Activated T-cell treated with anti-CD3 and anti-CD28 coated beads for 1 hour (primary cell): ENCODE data around the gene PPAT.
A peak's percentile ranks its signal among the peaks of the same experiment; 100 is the strongest.
"Not testable (repeated sequence)": the region's sequence is repeated elsewhere in the genome, so short reads cannot be mapped to it uniquely, and the experiment has no call there.

Experiments
- DNase-seq: peaks from one replicate; pipeline ENCODE4 v3.0.0-alpha.2; 2020; ENCODE audit warnings: low read depth

Gene PPAT

DNA sequence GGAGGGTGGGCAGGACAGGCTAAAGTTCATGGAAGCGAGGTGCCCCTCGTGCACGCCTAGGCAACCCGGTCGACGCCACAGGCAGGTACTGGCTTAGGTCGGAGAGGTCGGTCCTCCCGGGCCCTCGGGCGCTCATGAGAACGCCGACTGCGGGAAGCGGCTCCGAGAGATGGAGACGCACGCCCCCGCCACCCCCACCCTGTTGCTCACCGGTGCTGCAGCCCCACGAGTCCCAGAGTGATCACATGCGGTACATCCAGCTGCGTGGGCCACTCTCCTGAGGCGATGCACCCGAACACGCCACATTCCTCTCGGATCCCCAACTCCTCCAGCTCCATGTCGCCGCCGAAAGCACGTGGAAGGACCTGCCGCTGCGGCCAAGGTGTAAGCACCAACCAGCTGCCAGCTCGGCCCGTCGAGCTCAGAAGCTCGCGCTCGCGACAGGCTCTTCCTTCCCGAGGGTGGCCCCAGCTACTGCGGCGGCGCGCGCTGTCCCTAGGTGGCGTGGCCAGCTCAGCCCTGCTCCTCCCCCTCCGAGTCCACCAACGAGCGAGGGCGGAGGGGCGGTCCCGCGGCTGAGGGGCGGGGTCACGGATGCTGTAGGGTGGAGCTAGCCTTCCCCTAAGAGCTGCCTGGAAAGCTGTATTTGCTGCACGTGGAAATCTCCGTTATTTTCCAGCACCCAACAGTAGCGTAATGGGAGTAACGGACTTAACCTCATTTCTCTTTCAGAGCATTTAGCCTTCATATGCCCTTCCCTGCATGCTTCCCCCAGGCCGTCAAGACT, at the start of gene PPAT:
TSS of gene PPAT (minus strand) at position 476 of the 787 bp plus-strand sequence. CDS start at position 338, 138 bp downstream.
- peak; percentile 98 for DNase-seq

DNA sequence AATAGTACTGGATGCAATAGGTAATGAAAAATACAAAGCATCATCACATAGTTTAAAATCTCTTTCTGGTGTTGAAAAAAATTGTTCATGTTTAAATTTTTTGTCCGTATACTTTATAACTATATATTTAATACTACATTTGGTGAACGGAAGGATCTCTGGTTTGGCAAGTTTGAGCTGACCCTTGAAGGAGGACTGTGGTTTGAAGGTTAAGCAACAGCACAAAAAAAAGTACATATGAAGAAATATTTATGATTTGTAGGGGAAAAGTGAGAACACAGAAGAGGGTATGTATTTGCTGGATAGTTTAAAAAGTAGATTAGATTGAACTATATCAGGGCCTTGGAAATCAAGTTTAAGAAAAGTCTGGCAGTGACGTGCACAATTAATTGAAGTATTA, 45.3 kb upstream of the PPAT start:
- DNase-seq = no peak

DNA sequence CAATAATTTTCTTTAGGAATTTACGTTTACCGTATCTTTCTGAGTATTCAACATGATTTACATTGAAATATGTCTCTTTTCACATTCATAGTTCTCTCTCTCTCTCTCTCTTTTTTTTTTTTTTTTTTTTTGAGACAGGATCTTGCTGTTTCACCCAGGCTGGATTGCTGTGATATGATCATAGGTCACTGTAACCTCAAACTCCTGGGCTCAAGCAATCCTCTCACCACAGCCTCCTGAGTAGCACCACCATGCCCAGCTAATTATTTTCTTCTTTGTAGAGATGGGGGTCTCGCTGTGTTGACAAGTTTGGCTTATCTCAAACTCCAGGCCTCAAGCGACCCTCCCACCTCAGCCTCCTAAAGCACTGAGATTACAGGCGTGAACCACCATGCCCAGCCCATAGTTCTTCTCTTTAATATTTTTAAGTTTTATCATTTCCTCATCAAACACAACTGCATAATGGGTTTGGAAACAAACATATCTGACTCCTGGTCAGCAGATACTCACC, 41.8 kb upstream of the PPAT start:
- DNase-seq = no peak

DNA sequence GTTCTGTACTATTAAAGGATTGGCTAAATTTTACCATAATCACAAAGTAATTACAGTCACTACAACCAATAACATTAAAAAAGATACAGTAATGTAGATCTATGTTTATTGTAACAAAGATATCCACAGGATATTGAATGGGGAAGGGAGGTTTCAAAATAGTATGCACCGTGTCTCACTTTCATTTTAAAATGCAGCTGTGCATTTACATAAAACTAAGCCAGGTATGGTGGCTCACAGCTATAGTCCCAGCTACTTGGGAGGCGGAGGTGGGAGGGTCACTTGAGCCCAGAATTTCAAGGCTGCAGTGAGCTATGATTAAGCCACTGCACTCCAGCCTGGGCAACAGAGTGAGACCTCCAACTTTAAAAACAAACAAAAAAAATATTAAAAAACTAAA, 40.5 kb upstream of the PPAT start:
- DNase-seq = no peak

- DNase-seq = no peak
Measured at GRCh38 chr4:56469489-56470210, 34.2 kb upstream of the PPAT start.

- DNase-seq = peak; percentile 8
Measured at GRCh38 chr4:56468097-56468422, 32.6 kb upstream of the PPAT start.

DNA sequence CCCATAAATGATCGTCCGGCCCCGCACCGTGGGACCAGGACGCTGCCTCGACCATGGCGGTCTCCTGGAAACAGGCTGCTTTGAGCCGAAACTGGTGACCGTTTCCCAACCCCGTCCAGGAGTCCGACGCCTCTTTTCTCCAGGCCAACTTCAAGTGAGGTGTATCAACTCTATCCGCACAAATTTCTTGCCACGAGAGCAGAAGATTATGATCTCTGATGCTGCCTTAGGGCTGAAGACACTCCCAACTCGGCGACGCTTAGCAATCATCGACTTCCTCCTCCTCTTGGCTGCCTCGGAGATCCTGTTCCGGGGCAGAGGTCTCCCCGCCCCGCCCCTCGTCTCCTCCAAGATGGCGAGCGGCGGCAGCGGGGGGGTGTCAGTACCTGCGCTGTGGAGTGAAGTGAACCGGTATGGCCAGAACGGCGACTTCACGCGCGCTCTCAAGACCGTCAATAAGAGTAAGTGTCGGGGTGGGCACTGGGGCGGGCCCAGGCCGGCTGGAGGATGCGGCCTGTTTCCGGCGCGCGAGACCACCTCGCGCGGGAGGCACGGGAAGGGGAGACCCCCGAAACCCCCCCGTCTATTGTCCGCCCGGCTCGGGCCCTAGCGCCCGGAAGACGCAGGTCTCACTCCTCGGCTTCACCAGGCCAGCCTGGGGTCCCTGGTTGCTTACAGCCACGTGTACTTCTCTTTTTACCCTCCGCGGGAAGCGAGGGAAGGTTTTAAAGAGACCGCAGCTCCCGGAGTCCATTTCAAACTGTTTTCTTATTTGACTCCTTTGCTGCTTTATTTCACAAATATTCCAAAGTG, 32.1 kb upstream of the PPAT start, which contains the start of gene SRP72:
TSS of gene SRP72 (plus strand) at position 334 of the 813 bp plus-strand sequence. CDS start at position 353, 19 bp downstream.
- DNase-seq = peak; percentile 83

DNA sequence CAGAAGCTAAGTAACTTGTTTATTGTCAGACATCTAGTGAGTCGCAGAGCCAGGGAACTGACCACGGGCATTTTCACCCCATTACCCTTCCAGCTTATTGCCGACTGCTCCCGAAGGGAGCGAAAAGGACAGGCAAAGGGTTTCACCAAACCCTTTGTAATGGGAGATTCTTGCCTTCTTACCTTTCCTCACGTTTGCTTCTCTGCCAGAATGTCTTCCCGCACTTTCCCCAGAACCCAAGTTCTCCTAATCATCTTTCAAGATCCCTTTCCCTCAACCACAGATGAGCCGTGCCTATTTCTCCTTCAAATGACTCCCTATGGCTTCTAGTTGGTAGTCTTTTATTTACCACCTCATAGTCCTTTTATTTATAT, 31.5 kb upstream of the PPAT start:
- DNase-seq = no peak

GRCh38 chr4:56466296-56466761, 30.9 kb upstream of the PPAT start:
- DNase-seq = not testable (repeated sequence)

DNA sequence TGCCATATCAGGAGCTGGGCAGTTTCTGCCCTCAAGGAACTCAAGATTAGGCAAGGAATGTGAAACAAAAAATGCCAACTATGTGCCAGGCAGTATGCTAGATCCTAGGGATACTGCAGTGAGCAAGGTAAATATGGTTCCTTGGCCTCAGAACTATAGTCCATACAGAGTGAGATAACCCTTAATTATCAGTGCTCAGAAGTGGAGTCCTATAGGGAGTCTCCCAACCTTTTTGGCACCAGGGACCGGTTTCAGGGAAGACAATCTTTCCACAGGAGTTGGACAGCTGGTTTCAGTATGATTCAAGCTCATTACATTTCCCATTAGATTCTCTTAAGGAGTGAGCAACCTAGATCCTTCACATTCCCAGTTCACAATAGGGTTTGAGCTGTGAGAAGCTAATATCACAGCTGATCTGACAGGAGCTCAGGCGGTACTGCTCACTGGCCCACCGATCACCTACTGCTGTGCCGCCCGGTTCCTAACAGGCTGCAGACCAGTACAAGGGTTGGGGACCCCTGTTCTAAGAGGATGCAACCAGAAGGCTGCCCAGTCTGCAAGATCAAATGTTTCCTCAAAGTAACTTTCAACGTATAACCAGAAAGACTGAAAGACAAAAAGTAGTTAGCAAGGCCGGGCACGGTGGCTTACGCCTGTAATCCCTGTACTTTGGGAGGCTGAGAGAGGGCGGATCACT, 30.3 kb upstream of the PPAT start:
- DNase-seq = no peak

GRCh38 chr4:56464581-56464980, 29.2 kb upstream of the PPAT start:
- no peak for DNase-seq

GRCh38 chr4:56463711-56464110, 28.3 kb upstream of the PPAT start:
- DNase-seq = no peak

DNA sequence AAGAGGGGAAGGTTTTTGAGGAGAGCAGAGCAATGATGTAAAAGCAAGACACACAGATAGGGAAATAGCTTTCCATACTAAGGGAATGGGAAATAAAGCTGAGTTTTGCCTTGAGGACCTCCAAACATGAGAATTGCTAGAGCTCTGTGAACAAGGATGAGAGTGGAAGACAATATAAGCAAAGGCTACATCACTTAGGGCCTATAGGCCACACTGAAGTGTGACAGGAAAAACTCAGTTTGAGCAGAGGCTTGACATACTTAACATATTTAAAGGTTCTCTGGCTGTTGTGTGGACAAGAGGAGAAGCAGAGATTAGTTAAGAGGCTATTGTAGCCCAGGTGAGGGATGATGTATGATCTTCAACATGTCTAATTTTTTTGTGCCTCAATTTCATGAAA, 26.7 kb upstream of the PPAT start:
- no peak for DNase-seq

DNA sequence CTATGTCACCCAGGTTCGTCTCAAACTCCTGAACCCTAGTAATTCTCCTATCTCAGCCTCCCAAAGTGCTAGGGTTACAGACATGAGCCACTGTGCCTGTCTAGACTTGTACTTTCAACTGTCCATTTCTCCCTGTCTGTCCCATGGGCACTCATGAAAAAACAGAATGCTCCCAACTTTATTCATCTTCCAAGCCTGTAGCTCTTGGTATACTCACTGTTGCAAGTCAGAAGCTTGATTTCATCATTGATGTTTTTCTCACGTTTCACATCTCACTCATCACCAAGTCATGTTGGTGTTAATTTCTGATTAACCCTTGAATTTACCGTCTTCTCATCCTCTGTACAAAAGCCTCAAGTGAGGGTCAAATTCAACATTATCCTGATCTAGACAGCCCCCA, 24.7 kb upstream of the PPAT start:
- no peak for DNase-seq

GRCh38 chr4:56450342-56450741, 14.9 kb upstream of the PPAT start:
- no peak for DNase-seq

GRCh38 chr4:56449475-56449874, 14.1 kb upstream of the PPAT start:
- DNase-seq = not testable (repeated sequence)

DNA sequence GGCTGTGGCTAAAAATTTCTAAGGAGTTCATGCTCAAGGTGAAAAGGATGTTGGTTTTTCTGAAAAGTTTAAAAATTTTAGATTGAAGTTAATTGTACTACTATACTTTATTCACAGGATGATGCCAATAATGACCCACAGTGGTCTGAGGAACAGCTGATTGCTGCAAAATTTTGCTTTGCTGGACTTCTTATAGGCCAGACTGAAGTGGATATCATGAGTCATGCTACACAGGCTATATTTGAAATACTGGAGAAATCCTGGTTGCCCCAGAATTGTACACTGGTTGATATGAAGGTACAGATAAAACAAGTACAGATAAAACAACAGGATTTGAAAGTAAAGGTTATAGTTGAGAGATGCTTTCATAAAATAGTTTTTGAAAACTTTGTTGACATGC, 12.9 kb upstream of the PPAT start:
- DNase-seq = no peak

- no peak for DNase-seq
Measured at GRCh38 chr4:56445699-56446098, 10.3 kb upstream of the PPAT start.

DNA sequence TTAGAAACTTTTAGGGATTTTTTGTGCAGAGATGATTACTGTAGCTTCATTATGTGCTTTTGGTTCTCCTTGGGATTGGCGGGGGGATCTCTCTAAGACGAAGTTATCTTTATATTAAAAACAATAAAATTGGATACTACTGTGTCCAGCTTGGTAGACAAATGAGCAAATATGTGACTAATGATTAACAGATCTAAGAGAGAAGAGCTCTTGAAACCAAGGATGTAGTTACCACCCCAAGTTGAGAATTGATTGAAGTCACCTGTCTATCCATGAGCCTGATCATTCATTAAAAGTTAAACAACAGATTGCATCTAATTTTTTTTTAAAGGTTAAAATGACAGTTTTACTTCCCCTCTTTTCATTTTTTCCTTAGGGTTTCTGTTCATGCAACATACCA, 9.3 kb upstream of the PPAT start:
- no peak for DNase-seq

GRCh38 chr4:56440983-56441382, 5.6 kb upstream of the PPAT start:
- no peak for DNase-seq

DNA sequence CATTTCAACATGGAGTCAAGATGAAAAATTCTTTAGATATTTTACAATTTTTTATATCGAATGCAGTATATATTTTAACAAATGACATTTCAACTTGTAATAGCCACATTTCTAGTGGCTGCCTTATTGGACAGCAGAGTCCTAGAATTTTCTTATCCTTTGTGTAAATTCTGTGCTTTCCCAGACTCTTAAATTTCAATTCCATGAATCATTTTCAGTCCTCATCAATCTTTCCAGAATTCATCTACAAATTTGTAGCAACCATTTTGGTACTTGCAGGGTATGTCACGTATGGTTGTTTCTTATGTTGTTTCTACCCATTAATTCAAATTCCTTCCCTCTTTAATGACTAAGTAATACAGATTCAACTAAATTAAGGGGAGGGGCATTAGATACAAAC, 3.4 kb upstream of the PPAT start:
- no peak for DNase-seq
